ENCODE measurements around the gene KIF6.

Gene KIF6

GRCh38 chr6:39344821-39345280 is 380.4 kb downstream of the KIF6 start:
- Histone ChIP-seq H3K79me2 (ENCODE audit: insufficient read depth, low read length) (no peaks in the 10 kb centered on the region), H3K9me3 (ENCODE audit: insufficient read depth, low read length, severe bottlenecking) (no peaks in the 10 kb centered on the region), H3K36me3 (ENCODE audit: insufficient read depth, low read length) (no peaks in the 10 kb centered on the region), H3K27ac (ENCODE audit: low read length) (no peak overlapping the region), H3K4me1 (ENCODE audit: insufficient read depth, low read length) (no peaks in the 10 kb centered on the region), H3K27me3 (ENCODE audit: insufficient read depth, low read length, poor library complexity) (peaks cover 5% of the 10 kb centered on the region), H3K9ac (ENCODE audit: low read depth, low read length) (no peak overlapping the region), H3K4me3 (ENCODE audit: low read depth in 1 of 2, low read length in 2 of 2) (no peak overlapping the region), H3K4me2 (ENCODE audit: insufficient read depth, low read length) (no peak overlapping the region), H4K20me1 (ENCODE audit: insufficient read depth, low read length) (peaks cover 5% of the 10 kb centered on the region; the same call in 1 of the 2 replicates), H2AFZ (ENCODE audit: low read depth, low read length) (no peak overlapping the region)
- no peak for DNase-seq
- TF ChIP-seq CTCF (IDR thresholded peaks at IDR 0.05; ENCODE audit: borderline replicate concordance, extremely low read depth, low read length, poor library complexity, severe bottlenecking) (no peak), EZH2 (IDR thresholded peaks at IDR 0.05; ENCODE audit: borderline replicate concordance, low read depth, low read length, severe bottlenecking) (no peak)
- no peak for ATAC-seq (ENCODE audit: insufficient read depth, low read depth)

- no peaks in the 10 kb centered on the region for H3K9me3 ChIP-seq (ENCODE audit: insufficient read depth, low read length, severe bottlenecking)
- H3K27ac ChIP-seq (ENCODE audit: low read length) = no peak overlapping the region
- no peak overlapping the region for H3K4me2 ChIP-seq (ENCODE audit: insufficient read depth, low read length)
- ATAC-seq (ENCODE audit: insufficient read depth, low read depth) (no peak), DNase-seq (no peak)
- no peak overlapping the region for H3K4me3 ChIP-seq (ENCODE audit: low read depth in 1 of 2, low read length in 2 of 2)
- H3K36me3 ChIP-seq (ENCODE audit: insufficient read depth, low read length) = no peaks in the 10 kb centered on the region
- no peaks in the 10 kb centered on the region for H3K79me2 ChIP-seq (ENCODE audit: insufficient read depth, low read length)
- H2AFZ ChIP-seq (ENCODE audit: low read depth, low read length) = no peak overlapping the region
- peaks cover 5% of the 10 kb centered on the region; the same call in 1 of the 2 replicates for H4K20me1 ChIP-seq (ENCODE audit: insufficient read depth, low read length)
- H3K27me3 ChIP-seq (ENCODE audit: insufficient read depth, low read length, poor library complexity) = peaks cover 5% of the 10 kb centered on the region
- H3K4me1 ChIP-seq (ENCODE audit: insufficient read depth, low read length) = no peaks in the 10 kb centered on the region
- TF ChIP-seq EZH2 (IDR thresholded peaks at IDR 0.05; ENCODE audit: borderline replicate concordance, low read depth, low read length, severe bottlenecking) (no peak), CTCF (IDR thresholded peaks at IDR 0.05; ENCODE audit: borderline replicate concordance, extremely low read depth, low read length, poor library complexity, severe bottlenecking) (no peak)
- H3K9ac ChIP-seq (ENCODE audit: low read depth, low read length) = no peak overlapping the region
Observed at GRCh38 chr6:39343396-39343870, 381.8 kb downstream of the KIF6 start.

- Histone ChIP-seq H3K4me3 (ENCODE audit: low read depth in 1 of 2, low read length in 2 of 2) (no peak overlapping the region), H3K27me3 (ENCODE audit: insufficient read depth, low read length, poor library complexity) (peaks cover 5% of the 10 kb centered on the region), H3K79me2 (ENCODE audit: insufficient read depth, low read length) (no peaks in the 10 kb centered on the region), H4K20me1 (ENCODE audit: insufficient read depth, low read length) (peaks cover 5% of the 10 kb centered on the region; the same call in 1 of the 2 replicates), H3K36me3 (ENCODE audit: insufficient read depth, low read length) (no peaks in the 10 kb centered on the region), H3K9ac (ENCODE audit: low read depth, low read length) (no peak overlapping the region), H3K4me1 (ENCODE audit: insufficient read depth, low read length) (no peaks in the 10 kb centered on the region), H3K4me2 (ENCODE audit: insufficient read depth, low read length) (no peak overlapping the region), H3K27ac (ENCODE audit: low read length) (no peak overlapping the region), H2AFZ (ENCODE audit: low read depth, low read length) (no peak overlapping the region), H3K9me3 (ENCODE audit: insufficient read depth, low read length, severe bottlenecking) (no peaks in the 10 kb centered on the region)
- ATAC-seq (ENCODE audit: insufficient read depth, low read depth) = no peak
- DNase-seq = no peak
- TF ChIP-seq CTCF (IDR thresholded peaks at IDR 0.05; ENCODE audit: borderline replicate concordance, extremely low read depth, low read length, poor library complexity, severe bottlenecking) (no peak), EZH2 (IDR thresholded peaks at IDR 0.05; ENCODE audit: borderline replicate concordance, low read depth, low read length, severe bottlenecking) (no peak)
Observed at GRCh38 chr6:39342692-39343395, 382.4 kb downstream of the KIF6 start.
